ENCODE results near the gene LYSMD2. TPM values are rescaled to one million over a fixed set of nuclear protein-coding genes. Genes with fewer than 3 reads are reported as not detected.

Gene LYSMD2
- total and polyA plus RNA-seq, 9 of the 15 experiments (the other 6 are each of a cell fraction or from before 2014, with no cell fraction given) = 4.3 to 30.3 (median 9.8) TPM

DNA sequence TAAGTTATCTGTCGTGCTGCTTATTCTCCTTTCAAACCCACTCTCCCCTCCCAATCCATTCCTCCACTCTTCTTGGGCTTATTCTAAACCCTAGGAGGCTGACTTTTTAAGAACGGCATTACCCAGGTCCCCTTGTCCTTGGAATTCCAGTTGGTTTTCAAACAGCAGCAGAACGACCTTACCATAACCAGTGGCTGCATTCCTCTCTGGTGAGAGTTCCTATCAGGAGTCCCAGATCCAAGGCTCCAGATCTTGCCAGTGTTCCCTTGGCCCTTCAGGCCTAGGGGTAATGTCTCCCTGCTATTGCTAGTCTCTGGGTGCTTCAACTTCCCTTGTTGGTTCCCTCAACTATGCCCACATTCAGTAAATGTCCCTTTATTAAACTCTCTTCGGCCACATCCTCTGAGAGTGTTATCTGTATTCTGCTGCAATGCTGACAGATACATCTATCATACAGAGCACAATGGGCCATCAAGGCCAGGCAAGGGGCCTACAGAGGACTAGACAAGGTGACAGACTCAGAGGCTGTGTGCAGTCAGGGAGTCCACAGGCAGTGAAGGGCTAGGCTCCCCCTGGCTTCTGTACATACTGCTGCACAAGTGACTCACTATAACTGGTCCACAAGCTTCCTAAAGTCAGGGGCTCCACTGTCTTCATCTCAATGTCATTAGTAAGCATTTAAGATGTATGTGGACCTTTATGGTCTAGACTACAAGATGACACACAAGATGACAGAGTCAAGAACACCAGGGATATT, 10.1 kb downstream of the LYSMD2 start (continued):
- TF ChIP-seq, protein P1, sequence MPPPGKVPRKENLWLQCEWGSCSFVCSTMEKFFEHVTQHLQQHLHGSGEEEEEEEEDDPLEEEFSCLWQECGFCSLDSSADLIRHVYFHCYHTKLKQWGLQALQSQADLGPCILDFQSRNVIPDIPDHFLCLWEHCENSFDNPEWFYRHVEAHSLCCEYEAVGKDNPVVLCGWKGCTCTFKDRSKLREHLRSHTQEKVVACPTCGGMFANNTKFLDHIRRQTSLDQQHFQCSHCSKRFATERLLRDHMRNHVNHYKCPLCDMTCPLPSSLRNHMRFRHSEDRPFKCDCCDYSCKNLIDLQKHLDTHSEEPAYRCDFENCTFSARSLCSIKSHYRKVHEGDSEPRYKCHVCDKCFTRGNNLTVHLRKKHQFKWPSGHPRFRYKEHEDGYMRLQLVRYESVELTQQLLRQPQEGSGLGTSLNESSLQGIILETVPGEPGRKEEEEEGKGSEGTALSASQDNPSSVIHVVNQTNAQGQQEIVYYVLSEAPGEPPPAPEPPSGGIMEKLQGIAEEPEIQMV (tag; conservative IDR thresholded peaks at IDR 0.05; ENCODE audit: low read depth) = no peak
- TF ChIP-seq HDAC2 (IDR thresholded peaks at IDR 0.05) (no peak), ZNF644 (tag; IDR thresholded peaks at IDR 0.05; ENCODE audit: low read depth) (no peak), SMAD2 (IDR thresholded peaks at IDR 0.05; ENCODE audit: low read depth, low read length) (no peak), EWSR1 (IDR thresholded peaks at IDR 0.05; ENCODE audit: borderline replicate concordance, low read depth, partially characterized antibody) (no peak), ETV1 (tag; conservative IDR thresholded peaks at IDR 0.05; ENCODE audit: low read depth) (no peak), MEF2D (tag; conservative IDR thresholded peaks at IDR 0.05; ENCODE audit: low read depth) (no peak), ZNF24 (IDR thresholded peaks at IDR 0.05) (no peak), JUND (IDR thresholded peaks at IDR 0.05; ENCODE audit: borderline replicate concordance, low read depth, low read length) (no peak), JUND (tag; IDR thresholded peaks at IDR 0.05; ENCODE audit: borderline replicate concordance, low read depth, low read length) (peak; percentile 67; the same call in 2 of the 3 replicates), HNRNPH1 (optimal IDR thresholded peaks at IDR 0.05; ENCODE audit: low read depth, low read length) (no peak)
- TF ChIP-seq, protein P2, sequence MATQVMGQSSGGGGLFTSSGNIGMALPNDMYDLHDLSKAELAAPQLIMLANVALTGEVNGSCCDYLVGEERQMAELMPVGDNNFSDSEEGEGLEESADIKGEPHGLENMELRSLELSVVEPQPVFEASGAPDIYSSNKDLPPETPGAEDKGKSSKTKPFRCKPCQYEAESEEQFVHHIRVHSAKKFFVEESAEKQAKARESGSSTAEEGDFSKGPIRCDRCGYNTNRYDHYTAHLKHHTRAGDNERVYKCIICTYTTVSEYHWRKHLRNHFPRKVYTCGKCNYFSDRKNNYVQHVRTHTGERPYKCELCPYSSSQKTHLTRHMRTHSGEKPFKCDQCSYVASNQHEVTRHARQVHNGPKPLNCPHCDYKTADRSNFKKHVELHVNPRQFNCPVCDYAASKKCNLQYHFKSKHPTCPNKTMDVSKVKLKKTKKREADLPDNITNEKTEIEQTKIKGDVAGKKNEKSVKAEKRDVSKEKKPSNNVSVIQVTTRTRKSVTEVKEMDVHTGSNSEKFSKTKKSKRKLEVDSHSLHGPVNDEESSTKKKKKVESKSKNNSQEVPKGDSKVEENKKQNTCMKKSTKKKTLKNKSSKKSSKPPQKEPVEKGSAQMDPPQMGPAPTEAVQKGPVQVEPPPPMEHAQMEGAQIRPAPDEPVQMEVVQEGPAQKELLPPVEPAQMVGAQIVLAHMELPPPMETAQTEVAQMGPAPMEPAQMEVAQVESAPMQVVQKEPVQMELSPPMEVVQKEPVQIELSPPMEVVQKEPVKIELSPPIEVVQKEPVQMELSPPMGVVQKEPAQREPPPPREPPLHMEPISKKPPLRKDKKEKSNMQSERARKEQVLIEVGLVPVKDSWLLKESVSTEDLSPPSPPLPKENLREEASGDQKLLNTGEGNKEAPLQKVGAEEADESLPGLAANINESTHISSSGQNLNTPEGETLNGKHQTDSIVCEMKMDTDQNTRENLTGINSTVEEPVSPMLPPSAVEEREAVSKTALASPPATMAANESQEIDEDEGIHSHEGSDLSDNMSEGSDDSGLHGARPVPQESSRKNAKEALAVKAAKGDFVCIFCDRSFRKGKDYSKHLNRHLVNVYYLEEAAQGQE (IDR thresholded peaks at IDR 0.05; ENCODE audit: borderline replicate concordance) = peak; percentile 58
- TF ChIP-seq, protein P2 (CRISPR knock-in tag; IDR thresholded peaks at IDR 0.05; ENCODE audit: low read depth) = no peak

Data from K562 (cell line).